Natural killer cell (primary cell): Measurements from ENCODE around the gene SMAD7. TPM values are rescaled to one million over a fixed set of nuclear protein-coding genes. Genes with fewer than 3 reads are reported as not detected.

Source experiments
- ATAC-seq, 3 donors: fragments of 150-1000 bp in 2 of 3; fragments of 200-7000 bp in 1 of 3; cut with Tn5 transposase; 1 replicate in 1 of 3; 2 replicates in 2 of 3; pipeline ENCODE4 v1.10.0; 2021; ENCODE audit warnings: mild to moderate bottlenecking in 2 of 3, moderate library complexity in 2 of 3
- DNase-seq, 2 donors: peaks; one replicate each; pipeline versions ENCODE4 v3.0.0 to v3.0.0-alpha.2; 2013 to 2021; ENCODE audit warnings: mixed read lengths in 1 of 2
- H3K27ac ChIP-seq: one replicate; pipeline ENCODE4 v1.5.1; 2013; ENCODE audit warnings: mild to moderate bottlenecking, low read length
- H3K27me3 ChIP-seq: one replicate; pipeline ENCODE4 v1.6.1; 2013; ENCODE audit warnings: low read length; ENCODE audit not compliant: control insufficient read depth, insufficient read depth
- H3K36me3 ChIP-seq: one replicate; pipeline ENCODE4 v1.6.1; 2013; ENCODE audit warnings: low read length; ENCODE audit not compliant: control insufficient read depth, insufficient read depth
- H3K4me1 ChIP-seq: one replicate; pipeline ENCODE4 v1.6.1; 2013; ENCODE audit warnings: low read length; ENCODE audit not compliant: control insufficient read depth, insufficient read depth
- H3K4me3 ChIP-seq: one replicate; pipeline ENCODE4 v1.5.1; 2013; ENCODE audit warnings: low read length
- H3K9me3 ChIP-seq: one replicate; pipeline ENCODE4 v1.6.1; 2013; ENCODE audit warnings: low read length; ENCODE audit not compliant: control insufficient read depth, insufficient read depth
- H3K27ac Mint-ChIP-seq, 2 donors: one replicate each; pipeline ENCODE4 v1.8.0; 2022; ENCODE audit warnings: mild to moderate bottlenecking in 2 of 2, mixed read lengths in 2 of 2, moderate library complexity in 1 of 2
- H3K27me3 Mint-ChIP-seq, 2 donors: one replicate each; pipeline ENCODE4 v1.8.0; 2022; ENCODE audit warnings: low read depth in 2 of 2, mixed read lengths in 2 of 2
- H3K36me3 Mint-ChIP-seq: one replicate; pipeline ENCODE4 v1.8.0; 2022; ENCODE audit warnings: mixed read lengths
- H3K4me1 Mint-ChIP-seq, 2 donors: one replicate each; pipeline ENCODE4 v1.8.0; 2022; ENCODE audit warnings: mixed read lengths in 2 of 2
- H3K4me3 Mint-ChIP-seq: one replicate; pipeline ENCODE4 v1.8.0; 2022; ENCODE audit warnings: mild to moderate bottlenecking, moderate library complexity, mixed read lengths
- H3K9me3 Mint-ChIP-seq, 2 donors: one replicate each; pipeline ENCODE4 v1.8.0; 2022; ENCODE audit warnings: mixed read lengths in 2 of 2
- WGBS: methylation state at CpG from one replicate; pipeline ENCODE4 v1.1.7; 2013; ENCODE audit warnings: missing lambda C conversion rate; ENCODE audit not compliant: insufficient coverage; 5-methylcytosine and 5-hydroxymethylcytosine counted together
- intact Hi-C: fragments of 100-400 bp; cut with micrococcal nuclease; formaldehyde crosslinking; loops from one replicate; pipeline ENCODE4 v1.14.2; 2022
- total RNA-seq, 4 donors: library from RNA; stranded (reverse); fragments of 120-200 nt in 1 of 4; gene quantifications; one replicate each; pipeline versions ENCODE4 v1.2.3 to v1.2.4, GENCODE V29; 2013 to 2022
- TF ChIP-seq, protein P1 (sequence below): fragments of 200-600 bp; IDR thresholded peaks from one replicate; pipeline ENCODE4 v1.8.0; 2022; ENCODE audit warnings: antibody characterized with exemption

SMAD7 gene
- total RNA-seq, 3 donors from 2014 or later (not counting 1 experiment from before 2014, with no cell fraction given) = 127 to 204 (median 182) TPM

DNA sequence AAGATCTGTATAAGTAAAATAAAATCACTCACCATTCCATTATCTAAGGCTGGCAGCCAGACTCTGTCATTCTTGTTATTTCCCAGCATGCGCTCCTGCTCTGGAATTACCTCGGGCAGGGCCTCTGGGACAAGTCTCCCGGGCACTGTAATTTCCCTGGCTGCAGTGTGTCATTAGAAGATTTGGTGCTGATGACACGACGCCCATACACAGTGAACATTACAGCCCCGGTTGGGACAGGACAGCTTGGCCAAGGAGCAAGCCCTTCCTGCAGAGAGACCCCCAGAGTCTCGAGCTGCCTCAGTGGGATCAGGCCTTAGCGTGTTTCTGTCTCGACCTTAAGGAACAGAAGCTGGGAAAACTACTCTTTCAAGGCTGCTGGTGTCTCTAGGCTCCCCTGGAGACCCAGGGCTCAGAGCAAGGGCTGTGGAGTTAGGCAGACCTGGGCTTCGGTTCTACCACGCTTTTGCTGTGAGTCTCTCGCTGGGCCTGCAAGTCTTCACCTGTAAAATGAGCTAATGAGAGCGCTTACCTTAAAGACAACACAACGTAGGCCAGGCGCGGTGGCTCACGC is 39.7 kb downstream of the SMAD7 start:
- no peaks in the 10 kb centered on the region for H3K27me3 ChIP-seq
- DNase-seq (no peak), ATAC-seq (no peak)
- no peak overlapping the region for H3K4me3 Mint-ChIP-seq
- peaks cover 23% of the 10 kb centered on the region for H3K4me1 ChIP-seq
- H3K4me1 Mint-ChIP-seq = peaks cover 39 to 44% of the 10 kb centered on the region in 2 donors
- WGBS = 97% methylated on average over 17 of the region's 17 CpGs
- no peaks in the 10 kb centered on the region for H3K36me3 Mint-ChIP-seq
- no peaks in the 10 kb centered on the region for H3K27me3 Mint-ChIP-seq
- no peaks in the 10 kb centered on the region for H3K36me3 ChIP-seq
- no peaks in the 10 kb centered on the region for H3K9me3 Mint-ChIP-seq
- H3K27ac Mint-ChIP-seq = no peak overlapping the region
- TF ChIP-seq, protein P1, sequence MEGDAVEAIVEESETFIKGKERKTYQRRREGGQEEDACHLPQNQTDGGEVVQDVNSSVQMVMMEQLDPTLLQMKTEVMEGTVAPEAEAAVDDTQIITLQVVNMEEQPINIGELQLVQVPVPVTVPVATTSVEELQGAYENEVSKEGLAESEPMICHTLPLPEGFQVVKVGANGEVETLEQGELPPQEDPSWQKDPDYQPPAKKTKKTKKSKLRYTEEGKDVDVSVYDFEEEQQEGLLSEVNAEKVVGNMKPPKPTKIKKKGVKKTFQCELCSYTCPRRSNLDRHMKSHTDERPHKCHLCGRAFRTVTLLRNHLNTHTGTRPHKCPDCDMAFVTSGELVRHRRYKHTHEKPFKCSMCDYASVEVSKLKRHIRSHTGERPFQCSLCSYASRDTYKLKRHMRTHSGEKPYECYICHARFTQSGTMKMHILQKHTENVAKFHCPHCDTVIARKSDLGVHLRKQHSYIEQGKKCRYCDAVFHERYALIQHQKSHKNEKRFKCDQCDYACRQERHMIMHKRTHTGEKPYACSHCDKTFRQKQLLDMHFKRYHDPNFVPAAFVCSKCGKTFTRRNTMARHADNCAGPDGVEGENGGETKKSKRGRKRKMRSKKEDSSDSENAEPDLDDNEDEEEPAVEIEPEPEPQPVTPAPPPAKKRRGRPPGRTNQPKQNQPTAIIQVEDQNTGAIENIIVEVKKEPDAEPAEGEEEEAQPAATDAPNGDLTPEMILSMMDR = no peak
- intact Hi-C loops = no loop called here
- no peaks in the 10 kb centered on the region for H3K9me3 ChIP-seq
- no peak overlapping the region for H3K27ac ChIP-seq
- no peak overlapping the region for H3K4me3 ChIP-seq

DNA sequence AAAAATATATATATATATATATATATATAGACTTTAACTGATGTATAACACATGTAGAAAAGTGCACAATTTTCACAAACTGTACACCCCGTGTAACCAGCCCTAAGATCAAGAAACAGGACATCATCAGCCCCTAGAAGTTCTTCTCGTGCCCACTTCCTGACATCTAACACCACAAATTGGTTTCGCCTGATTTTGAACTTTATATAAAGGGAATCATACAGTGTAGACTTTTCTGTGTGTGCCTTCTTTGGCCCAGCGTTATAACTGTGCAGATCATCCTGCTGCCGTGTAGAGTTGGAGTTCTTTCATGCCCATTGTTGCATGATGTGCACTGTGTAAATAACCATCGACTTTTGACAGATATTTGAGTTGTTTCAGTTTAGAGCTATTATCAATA is 41.0 kb downstream of the SMAD7 start:
- no peak overlapping the region for H3K27ac ChIP-seq
- peaks cover 3% of the 10 kb centered on the region for H3K9me3 ChIP-seq
- Mint-ChIP-seq H3K27me3 (no peaks in the 10 kb centered on the region), H3K9me3 (peaks cover 0 to 3% of the 10 kb centered on the region in 2 donors), H3K4me3 (peak overlapping the region; percentile 25), H3K36me3 (no peaks in the 10 kb centered on the region), H3K4me1 (peaks cover 30 to 34% of the 10 kb centered on the region in 2 donors), H3K27ac (peak overlapping the region; percentile 4 to 21)
- DNase-seq (peak in 1 of 2 donors; percentile 56), ATAC-seq (peak; percentile 44 to 64 (median 47))
- H3K27me3 ChIP-seq = no peaks in the 10 kb centered on the region
- no peaks in the 10 kb centered on the region for H3K36me3 ChIP-seq
- intact Hi-C loops = no loop called here
- peaks cover 20% of the 10 kb centered on the region for H3K4me1 ChIP-seq
- H3K4me3 ChIP-seq = no peak overlapping the region
- TF ChIP-seq, protein P1 = no peak
- 64% methylated on average over 3 of the region's 6 CpGs for WGBS

DNA sequence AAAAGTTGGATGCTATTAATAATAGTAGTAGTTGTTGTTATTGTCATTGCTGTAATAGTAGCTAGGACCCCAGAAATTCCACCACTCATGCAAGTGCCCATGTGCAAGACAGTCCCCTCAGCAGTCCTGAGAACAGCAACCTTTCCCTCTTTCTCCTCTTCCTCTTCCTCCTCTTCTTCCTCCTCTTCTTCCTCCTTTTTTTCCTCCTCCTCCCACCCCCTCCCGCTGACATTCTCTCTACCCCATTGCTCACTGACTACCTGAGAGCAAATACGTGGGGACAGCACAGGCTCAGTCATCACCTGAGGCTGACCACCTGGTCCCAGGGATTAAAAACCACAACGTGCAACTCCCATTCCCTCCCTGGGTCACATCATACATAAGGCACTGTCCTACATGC is 41.8 kb downstream of the SMAD7 start:
- peak overlapping the region; percentile 28 for H3K4me3 Mint-ChIP-seq

More for the DNA sequence above, 41.8 kb downstream of the SMAD7 start:
- peaks cover 2 to 8% of the 10 kb centered on the region in 2 donors for H3K9me3 Mint-ChIP-seq
- Histone ChIP-seq H3K4me3 (no peak overlapping the region), H3K27me3 (no peaks in the 10 kb centered on the region), H3K36me3 (no peaks in the 10 kb centered on the region), H3K4me1 (peaks cover 20% of the 10 kb centered on the region), H3K27ac (no peak overlapping the region), H3K9me3 (peaks cover 4% of the 10 kb centered on the region)
- intact Hi-C loops = no loop called here
- no peak overlapping the region for H3K27ac Mint-ChIP-seq
- DNase-seq = no peak
- WGBS = 82% methylated on average over 2 of the region's 3 CpGs
- H3K4me1 Mint-ChIP-seq = peaks cover 28 to 29% of the 10 kb centered on the region in 2 donors
- H3K27me3 Mint-ChIP-seq = no peaks in the 10 kb centered on the region
- TF ChIP-seq, protein P1 = no peak
- H3K36me3 Mint-ChIP-seq = no peaks in the 10 kb centered on the region
- no peak for ATAC-seq
